Measurements from ENCODE around the gene EXOC6B. TPM values are rescaled to one million over a fixed set of nuclear protein-coding genes. Genes with fewer than 3 reads are reported as not detected.

The EXOC6B gene
- total RNA-seq, 4 donors from 2014 or later, result 14.6 to 49.6 (median 19.3) TPM

DNA sequence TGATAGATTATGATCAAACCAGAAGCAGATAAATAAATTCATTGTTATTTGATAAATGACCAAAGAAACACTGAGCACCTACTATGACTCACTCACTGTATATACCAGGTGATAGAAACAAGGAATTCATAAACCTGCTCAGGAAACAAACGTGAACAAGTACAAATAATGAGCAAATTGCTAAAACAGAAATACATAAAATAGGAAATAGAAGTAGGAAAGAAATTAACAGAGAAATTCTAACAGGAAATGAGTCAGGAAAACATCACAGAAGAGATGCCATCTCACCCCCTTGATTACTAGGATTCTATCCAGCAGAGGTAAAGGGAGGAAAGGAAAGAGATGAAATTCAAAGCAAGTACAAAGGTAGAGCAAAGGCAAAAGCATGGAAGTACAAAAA is 31.3 kb downstream of the EXOC6B start:
- Histone ChIP-seq H3K4me1 (peaks cover 17 to 18% of the 10 kb centered on the region in 2 donors), H3K9me3 (no peaks in the 10 kb centered on the region), H3K4me3 (no peak overlapping the region), H3K27me3 (no peaks in the 10 kb centered on the region), H3K27ac (no peak overlapping the region), H3K36me3 (no peaks in the 10 kb centered on the region)
- intact Hi-C loops (cut with DNase I; ENCODE audit: low total_unique reads), result no loop called here
- DNase-seq, result no peak
- in situ Hi-C loops (cut with MboI; ENCODE audit: low sequenced_read_pairs in 4 of 4), result no loop called here
- TF ChIP-seq POLR2A (IDR thresholded peaks at IDR 0.05) (no peak), CTCF (IDR thresholded peaks at IDR 0.05 in 4 of 5, conservative IDR thresholded peaks at IDR 0.05 in 1 of 5) (no peak)
- ATAC-seq, result no peak

DNA sequence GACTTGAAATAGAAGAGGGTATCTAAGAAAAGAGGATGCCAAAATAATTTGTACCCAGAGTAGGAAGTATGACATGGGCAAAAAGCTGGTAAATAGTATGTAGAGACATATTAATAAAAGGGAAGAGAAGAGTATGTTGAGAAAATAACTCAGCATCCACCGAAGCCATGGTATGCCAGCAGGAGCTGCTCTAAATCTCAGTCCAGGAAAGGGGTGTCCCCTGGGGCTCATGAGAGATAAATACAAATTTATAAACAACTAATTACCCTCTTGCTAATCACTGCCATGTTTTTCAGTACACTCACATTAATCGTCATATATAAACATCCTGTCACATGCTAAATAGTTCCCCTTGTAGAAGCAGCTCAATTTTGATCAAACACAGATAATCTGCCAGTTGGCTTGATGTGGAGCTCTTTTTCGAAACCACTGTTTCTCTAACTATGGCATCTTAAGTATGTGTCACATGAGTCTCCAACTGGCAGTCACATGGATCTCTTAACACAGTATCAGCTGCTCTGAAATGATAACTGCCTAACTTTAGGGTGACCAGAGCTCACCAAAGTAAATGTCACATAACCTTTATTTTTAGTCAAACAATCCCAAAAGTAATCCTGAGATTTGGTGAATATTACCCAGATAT is 31.9 kb downstream of the EXOC6B start:
- peaks cover 17 to 18% of the 10 kb centered on the region in 2 donors for H3K4me1 ChIP-seq
- no peaks in the 10 kb centered on the region for H3K27me3 ChIP-seq
- intact Hi-C loops (cut with DNase I; ENCODE audit: low total_unique reads), result no loop called here
- no peaks in the 10 kb centered on the region for H3K9me3 ChIP-seq
- TF ChIP-seq CTCF (IDR thresholded peaks at IDR 0.05 in 4 of 5, conservative IDR thresholded peaks at IDR 0.05 in 1 of 5) (no peak), POLR2A (IDR thresholded peaks at IDR 0.05) (no peak)
- no peak overlapping the region for H3K4me3 ChIP-seq
- H3K36me3 ChIP-seq, result no peaks in the 10 kb centered on the region
- in situ Hi-C loops (cut with MboI; ENCODE audit: low sequenced_read_pairs in 4 of 4), result no loop called here
- ATAC-seq, result peak in 1 of 2 donors; percentile 51
- no peak for DNase-seq
- H3K27ac ChIP-seq, result no peak overlapping the region

- Histone ChIP-seq H3K27ac (no peak overlapping the region), H3K4me3 (no peak overlapping the region), H3K27me3 (no peaks in the 10 kb centered on the region), H3K4me1 (peaks cover 8 to 9% of the 10 kb centered on the region in 2 donors), H3K36me3 (no peaks in the 10 kb centered on the region), H3K9me3 (no peaks in the 10 kb centered on the region)
- no peak for TF ChIP-seq POLR2A (IDR thresholded peaks at IDR 0.05)
- ATAC-seq (no peak), DNase-seq (no peak)
- in situ Hi-C loops (cut with MboI; ENCODE audit: low sequenced_read_pairs in 4 of 4) (no loop called here), intact Hi-C loops (cut with DNase I; ENCODE audit: low total_unique reads) (no loop called here)
Observed at GRCh38 chr2:72789241-72789640, 36.6 kb downstream of the EXOC6B start.

DNA sequence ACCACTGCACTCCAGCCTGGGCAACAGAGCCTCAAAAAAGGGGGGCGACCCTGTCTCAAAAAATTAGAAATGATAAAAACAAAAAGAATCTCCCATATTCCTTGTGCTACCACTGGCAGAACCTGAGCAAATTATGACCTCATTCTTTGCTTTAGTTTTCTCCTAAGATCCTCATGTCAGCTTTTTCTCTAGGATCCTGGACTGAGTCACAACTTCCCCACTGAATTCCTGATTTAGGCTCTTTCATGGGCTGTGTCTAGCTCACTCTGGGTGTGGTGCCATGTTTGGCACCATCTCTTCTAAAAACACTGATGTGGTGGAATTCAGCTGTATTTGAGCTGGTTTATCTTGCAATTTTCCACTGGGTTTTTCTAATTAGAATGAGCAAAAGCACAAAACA is 37.1 kb downstream of the EXOC6B start:
- Histone ChIP-seq H3K4me1 (peaks cover 4% of the 10 kb centered on the region in 2 donors), H3K27me3 (no peaks in the 10 kb centered on the region), H3K9me3 (no peaks in the 10 kb centered on the region), H3K36me3 (peaks cover 0 to 4% of the 10 kb centered on the region in 2 donors), H3K4me3 (no peak overlapping the region), H3K27ac (no peak overlapping the region)
- in situ Hi-C loops (cut with MboI; ENCODE audit: low sequenced_read_pairs in 4 of 4) (no loop called here), intact Hi-C loops (cut with DNase I; ENCODE audit: low total_unique reads) (no loop called here)
- DNase-seq (no peak), ATAC-seq (peak in 1 of 2 donors; percentile 33)
- TF ChIP-seq POLR2A (IDR thresholded peaks at IDR 0.05) (no peak), CTCF (IDR thresholded peaks at IDR 0.05 in 4 of 5, conservative IDR thresholded peaks at IDR 0.05 in 1 of 5) (no peak)

DNA sequence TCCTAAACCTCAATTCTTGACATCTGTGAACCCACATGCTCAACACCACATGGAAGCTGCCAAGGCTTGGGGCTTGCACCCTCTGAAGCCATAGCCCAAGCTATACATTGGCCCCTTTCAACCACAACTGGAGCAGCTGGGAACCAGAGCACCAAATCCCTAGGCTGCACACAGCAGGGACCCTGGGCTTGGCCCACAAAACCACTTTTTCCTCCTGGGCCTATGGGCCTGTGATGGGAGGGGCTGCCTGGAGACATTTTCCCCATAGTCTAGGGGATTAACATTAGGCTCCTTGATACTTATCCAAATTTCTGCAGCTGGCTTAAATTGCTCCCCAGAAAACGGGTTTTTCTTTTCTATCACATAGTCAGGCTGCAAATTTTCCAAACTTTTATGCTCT is 40.3 kb downstream of the EXOC6B start:
- intact Hi-C loops (cut with DNase I; ENCODE audit: low total_unique reads), result no loop called here

More for the DNA sequence above, 40.3 kb downstream of the EXOC6B start:
- DNase-seq (no peak), ATAC-seq (no peak)
- TF ChIP-seq CTCF (IDR thresholded peaks at IDR 0.05 in 4 of 5, conservative IDR thresholded peaks at IDR 0.05 in 1 of 5) (no peak), POLR2A (IDR thresholded peaks at IDR 0.05) (no peak)
- no peaks in the 10 kb centered on the region for H3K9me3 ChIP-seq
- no peaks in the 10 kb centered on the region for H3K27me3 ChIP-seq
- peaks cover 5 to 12% of the 10 kb centered on the region in 2 donors for H3K4me1 ChIP-seq
- H3K4me3 ChIP-seq, result no peak overlapping the region
- no peak overlapping the region for H3K27ac ChIP-seq
- in situ Hi-C loops (cut with MboI; ENCODE audit: low sequenced_read_pairs in 4 of 4), result no loop called here
- H3K36me3 ChIP-seq, result peaks cover 0 to 5% of the 10 kb centered on the region in 2 donors

All from gastrocnemius medialis (tissue), 4 donors.